ENCODE results near the gene ZNF600. TPM values are rescaled to one million over a fixed set of nuclear protein-coding genes. Genes with fewer than 3 reads are reported as not detected.
"Not testable (repeated sequence)": the region's sequence is repeated elsewhere in the genome, so short reads cannot be mapped to it uniquely, and the experiment has no call there.

Gene ZNF600
- total RNA-seq, 4 donors from 2014 or later = 0.72 to 3.7 (median 1.1) TPM

GRCh38 chr19:52743091-52743490 lies 43.5 kb downstream of the ZNF600 start:
- no peaks in the 10 kb centered on the region for H3K9me3 ChIP-seq
- DNase-seq = no peak
- H3K4me3 ChIP-seq = no peak overlapping the region
- in situ Hi-C loops (cut with MboI; ENCODE audit: low sequenced_read_pairs in 4 of 4) = loop anchor here in 2 of 4 donors (25.0 kb wide), 1 partner anchor 481 kb away; the partner anchor contains the start of gene ZNF766 (in 2 of the 2)
- no peak for TF ChIP-seq POLR2A (IDR thresholded peaks at IDR 0.05)
- TF ChIP-seq, protein P1, sequence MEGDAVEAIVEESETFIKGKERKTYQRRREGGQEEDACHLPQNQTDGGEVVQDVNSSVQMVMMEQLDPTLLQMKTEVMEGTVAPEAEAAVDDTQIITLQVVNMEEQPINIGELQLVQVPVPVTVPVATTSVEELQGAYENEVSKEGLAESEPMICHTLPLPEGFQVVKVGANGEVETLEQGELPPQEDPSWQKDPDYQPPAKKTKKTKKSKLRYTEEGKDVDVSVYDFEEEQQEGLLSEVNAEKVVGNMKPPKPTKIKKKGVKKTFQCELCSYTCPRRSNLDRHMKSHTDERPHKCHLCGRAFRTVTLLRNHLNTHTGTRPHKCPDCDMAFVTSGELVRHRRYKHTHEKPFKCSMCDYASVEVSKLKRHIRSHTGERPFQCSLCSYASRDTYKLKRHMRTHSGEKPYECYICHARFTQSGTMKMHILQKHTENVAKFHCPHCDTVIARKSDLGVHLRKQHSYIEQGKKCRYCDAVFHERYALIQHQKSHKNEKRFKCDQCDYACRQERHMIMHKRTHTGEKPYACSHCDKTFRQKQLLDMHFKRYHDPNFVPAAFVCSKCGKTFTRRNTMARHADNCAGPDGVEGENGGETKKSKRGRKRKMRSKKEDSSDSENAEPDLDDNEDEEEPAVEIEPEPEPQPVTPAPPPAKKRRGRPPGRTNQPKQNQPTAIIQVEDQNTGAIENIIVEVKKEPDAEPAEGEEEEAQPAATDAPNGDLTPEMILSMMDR (IDR thresholded peaks at IDR 0.05 in 4 of 5, conservative IDR thresholded peaks at IDR 0.05 in 1 of 5) = no peak
- intact Hi-C loops (cut with DNase I; ENCODE audit: low total_unique reads) = no loop called here
- H3K27ac ChIP-seq = no peak overlapping the region
- no peaks in the 10 kb centered on the region for H3K4me1 ChIP-seq
- no peak for ATAC-seq
- H3K36me3 ChIP-seq = no peaks in the 10 kb centered on the region
- peaks cover 0 to 3% (median 0%) of the 10 kb centered on the region in 3 donors for H3K27me3 ChIP-seq

- ATAC-seq = no peak
- Histone ChIP-seq H3K27ac (no peak overlapping the region), H3K36me3 (no peaks in the 10 kb centered on the region), H3K9me3 (no peaks in the 10 kb centered on the region), H3K27me3 (peaks cover 0 to 3% (median 0%) of the 10 kb centered on the region in 3 donors), H3K4me1 (no peaks in the 10 kb centered on the region), H3K4me3 (no peak overlapping the region)
- in situ Hi-C loops (cut with MboI; ENCODE audit: low sequenced_read_pairs in 4 of 4) (loop anchor here in 2 of 4 donors (25.0 kb wide), 1 partner anchor 480 kb away; the partner anchor contains the start of gene ZNF766 (in 2 of the 2)), intact Hi-C loops (cut with DNase I; ENCODE audit: low total_unique reads) (no loop called here)
- TF ChIP-seq POLR2A (IDR thresholded peaks at IDR 0.05) = no peak
- TF ChIP-seq, protein P1 (IDR thresholded peaks at IDR 0.05 in 4 of 5, conservative IDR thresholded peaks at IDR 0.05 in 1 of 5) = no peak
- no peak for DNase-seq
These were observed 44.1 kb downstream of the ZNF600 start for GRCh38 chr19:52742516-52742915.

- intact Hi-C loops (cut with DNase I; ENCODE audit: low total_unique reads) (no loop called here), in situ Hi-C loops (cut with MboI; ENCODE audit: low sequenced_read_pairs in 4 of 4) (loop anchor here in 2 of 4 donors (25.0 kb wide), 1 partner anchor 480 kb away; the partner anchor contains the start of gene ZNF766 (in 2 of the 2))
- peaks cover 0 to 3% (median 0%) of the 10 kb centered on the region in 3 donors for H3K27me3 ChIP-seq
- H3K4me1 ChIP-seq = no peaks in the 10 kb centered on the region
- no peak overlapping the region for H3K4me3 ChIP-seq
- ATAC-seq (no peak), DNase-seq (no peak)
- no peaks in the 10 kb centered on the region for H3K36me3 ChIP-seq
- H3K27ac ChIP-seq = no peak overlapping the region
- no peaks in the 10 kb centered on the region for H3K9me3 ChIP-seq
- TF ChIP-seq, protein P1 (IDR thresholded peaks at IDR 0.05 in 4 of 5, conservative IDR thresholded peaks at IDR 0.05 in 1 of 5) = no peak
- no peak for TF ChIP-seq POLR2A (IDR thresholded peaks at IDR 0.05)
These were observed 44.6 kb downstream of the ZNF600 start for GRCh38 chr19:52741951-52742485.

GRCh38 chr19:52741371-52741770 lies 45.2 kb downstream of the ZNF600 start:
- intact Hi-C loops (cut with DNase I; ENCODE audit: low total_unique reads); H3K27me3 ChIP-seq; H3K9me3 ChIP-seq; H3K27ac ChIP-seq; H3K36me3 ChIP-seq; H3K4me3 ChIP-seq; DNase-seq; H3K4me1 ChIP-seq; ATAC-seq: not testable (repeated sequence)
- in situ Hi-C loops (cut with MboI; ENCODE audit: low sequenced_read_pairs in 4 of 4) = loop anchor here in 2 of 4 donors (25.0 kb wide), 1 partner anchor 479 kb away; the partner anchor contains the start of gene ZNF766 (in 2 of the 2)

GRCh38 chr19:52739576-52739975 lies 47.0 kb downstream of the ZNF600 start:
- Histone ChIP-seq H3K4me3 (no peak overlapping the region), H3K27me3 (peaks cover 0 to 3% (median 0%) of the 10 kb centered on the region in 3 donors), H3K4me1 (peaks cover 3 to 7% of the 10 kb centered on the region in 2 donors), H3K36me3 (no peaks in the 10 kb centered on the region), H3K9me3 (no peaks in the 10 kb centered on the region), H3K27ac (no peak overlapping the region)
- in situ Hi-C loops (cut with MboI; ENCODE audit: low sequenced_read_pairs in 4 of 4) (loop anchor here in 2 of 4 donors (25.0 kb wide), 1 partner anchor 477 kb away; the partner anchor contains the start of gene ZNF766 (in 2 of the 2)), intact Hi-C loops (cut with DNase I; ENCODE audit: low total_unique reads) (loop anchor here (5.0 to 10.0 kb wide), 2 partner anchors 47 to 495 kb away; no protein-coding TSS in a partner anchor)
- TF ChIP-seq POLR2A (IDR thresholded peaks at IDR 0.05) = no peak
- ATAC-seq = no peak
- no peak for DNase-seq

All from gastrocnemius medialis (tissue), 4 donors.